Coronary artery (tissue), 2 donors: ENCODE measurements around the gene MED20.
"Not testable (repeated sequence)": the region's sequence is repeated elsewhere in the genome, so short reads cannot be mapped to it uniquely, and the experiment has no call there.

Source experiments
- DNase-seq: peaks from one replicate; pipeline ENCODE4 v3.0.0-alpha.2; 2017; ENCODE audit warnings: low spot score
- H3K27ac ChIP-seq, 2 donors: fragments of 200-600 bp; sonication (generic); one replicate each; pipeline ENCODE4 v1.5.1; 2016 to 2019
- H3K4me3 ChIP-seq: fragments of 200-600 bp; sonication (generic); 2 replicates; pipeline ENCODE4 v1.5.1; 2016; ENCODE audit warnings: mild to moderate bottlenecking, moderate library complexity
- TF ChIP-seq, protein P1 (sequence below): fragments of 200-600 bp; sonication (generic); IDR thresholded peaks from one replicate; pipeline ENCODE4 v1.5.1; 2019; ENCODE audit warnings: antibody characterized with exemption

MED20 gene

DNA sequence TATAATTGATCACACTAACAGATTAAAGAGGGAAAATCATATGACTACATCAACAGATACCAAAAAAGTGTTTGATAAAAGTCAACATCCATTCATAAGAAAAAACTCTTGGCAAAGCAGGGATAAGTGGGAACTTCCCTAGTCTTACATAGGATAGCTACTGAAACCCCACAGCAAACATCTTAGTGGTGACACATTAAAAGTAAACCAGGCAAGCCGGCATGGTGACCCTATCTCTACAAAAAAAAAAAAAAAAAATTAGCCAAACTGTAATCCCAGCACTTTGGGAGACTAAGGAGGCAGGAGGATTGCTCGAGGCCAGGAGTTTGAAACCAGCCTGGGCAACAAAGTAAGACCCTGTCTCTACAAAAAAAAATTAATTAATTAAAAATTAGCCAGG is 34.5 kb upstream of the MED20 start:
- TF ChIP-seq, protein P1, sequence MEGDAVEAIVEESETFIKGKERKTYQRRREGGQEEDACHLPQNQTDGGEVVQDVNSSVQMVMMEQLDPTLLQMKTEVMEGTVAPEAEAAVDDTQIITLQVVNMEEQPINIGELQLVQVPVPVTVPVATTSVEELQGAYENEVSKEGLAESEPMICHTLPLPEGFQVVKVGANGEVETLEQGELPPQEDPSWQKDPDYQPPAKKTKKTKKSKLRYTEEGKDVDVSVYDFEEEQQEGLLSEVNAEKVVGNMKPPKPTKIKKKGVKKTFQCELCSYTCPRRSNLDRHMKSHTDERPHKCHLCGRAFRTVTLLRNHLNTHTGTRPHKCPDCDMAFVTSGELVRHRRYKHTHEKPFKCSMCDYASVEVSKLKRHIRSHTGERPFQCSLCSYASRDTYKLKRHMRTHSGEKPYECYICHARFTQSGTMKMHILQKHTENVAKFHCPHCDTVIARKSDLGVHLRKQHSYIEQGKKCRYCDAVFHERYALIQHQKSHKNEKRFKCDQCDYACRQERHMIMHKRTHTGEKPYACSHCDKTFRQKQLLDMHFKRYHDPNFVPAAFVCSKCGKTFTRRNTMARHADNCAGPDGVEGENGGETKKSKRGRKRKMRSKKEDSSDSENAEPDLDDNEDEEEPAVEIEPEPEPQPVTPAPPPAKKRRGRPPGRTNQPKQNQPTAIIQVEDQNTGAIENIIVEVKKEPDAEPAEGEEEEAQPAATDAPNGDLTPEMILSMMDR = no peak
- DNase-seq = no peak
- Histone ChIP-seq H3K27ac (no peak overlapping the region), H3K4me3 (no peak overlapping the region)

DNA sequence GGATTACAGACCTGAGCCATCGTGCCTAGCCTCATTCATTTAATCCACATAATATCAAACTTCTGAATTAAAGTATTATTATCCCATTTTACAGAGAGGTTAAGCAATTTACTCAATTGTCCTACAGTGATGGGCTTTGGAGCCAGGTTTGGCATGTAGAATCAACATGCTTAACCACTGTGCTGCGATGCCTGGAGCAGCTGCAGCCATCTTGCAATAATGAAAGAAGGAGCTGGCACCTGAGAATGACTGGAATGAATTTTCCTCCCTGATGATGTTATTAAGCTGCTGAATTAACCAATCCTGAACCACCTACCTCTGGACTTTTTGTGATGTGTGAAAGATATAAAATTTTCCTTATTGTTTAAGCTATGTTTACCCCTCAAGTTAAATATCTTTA is 33.7 kb upstream of the MED20 start:
- no peak overlapping the region for H3K27ac ChIP-seq
- TF ChIP-seq, protein P1 = no peak
- DNase-seq = no peak
- H3K4me3 ChIP-seq = no peak overlapping the region

DNA sequence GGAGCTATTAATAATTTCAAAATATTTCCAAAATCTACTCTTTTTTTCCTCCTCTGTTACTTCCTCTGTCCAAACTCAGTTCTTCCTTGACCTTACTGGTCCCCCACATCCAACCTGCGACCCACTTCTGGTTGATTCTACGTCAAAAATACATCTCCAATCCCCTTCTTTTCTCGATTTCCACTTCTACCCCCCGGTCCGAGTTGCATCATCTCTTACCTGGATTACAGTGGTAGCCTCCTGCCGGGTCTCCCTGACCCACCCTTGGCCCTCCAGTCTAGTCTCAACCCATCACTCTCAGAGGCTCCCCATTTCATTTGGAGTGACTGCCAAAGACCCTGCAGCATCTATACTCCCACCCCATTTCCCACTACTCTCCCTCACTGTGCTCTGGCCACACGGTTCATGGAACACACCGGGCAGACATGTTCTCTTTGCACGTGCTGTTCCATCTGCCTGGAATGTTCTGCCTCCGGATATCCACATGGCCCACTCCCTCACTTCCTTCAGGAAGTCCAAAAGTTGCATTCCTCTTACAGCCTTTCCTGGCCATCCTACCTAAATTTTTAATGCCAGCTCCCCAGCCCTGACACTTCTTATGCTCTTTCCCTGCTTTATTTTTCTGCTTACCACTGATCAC is 26.8 kb upstream of the MED20 start:
- no peak for DNase-seq
- H3K4me3 ChIP-seq = no peak overlapping the region
- TF ChIP-seq, protein P1 = no peak
- no peak overlapping the region for H3K27ac ChIP-seq

DNA sequence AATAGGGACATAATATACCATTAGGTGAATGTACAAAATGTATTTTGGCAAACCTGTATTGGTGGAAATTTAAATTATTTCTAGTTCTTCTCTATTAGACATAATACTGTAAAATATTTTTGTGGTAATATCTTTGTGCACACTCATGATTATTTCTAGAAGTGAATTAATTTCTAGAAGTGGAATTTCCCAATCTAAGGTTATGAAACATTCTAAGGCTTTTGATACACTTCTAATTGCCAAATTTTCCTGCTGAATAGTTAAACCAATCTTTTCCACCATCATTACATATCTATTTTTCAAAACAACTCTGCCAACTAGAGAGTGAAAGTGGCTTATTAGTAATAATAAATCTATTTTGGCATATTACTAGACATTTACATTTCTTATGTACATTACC is 22.5 kb upstream of the MED20 start:
- DNase-seq = no peak
- TF ChIP-seq, protein P1 = no peak
- H3K4me3 ChIP-seq = no peak overlapping the region
- H3K27ac ChIP-seq = no peak overlapping the region

DNA sequence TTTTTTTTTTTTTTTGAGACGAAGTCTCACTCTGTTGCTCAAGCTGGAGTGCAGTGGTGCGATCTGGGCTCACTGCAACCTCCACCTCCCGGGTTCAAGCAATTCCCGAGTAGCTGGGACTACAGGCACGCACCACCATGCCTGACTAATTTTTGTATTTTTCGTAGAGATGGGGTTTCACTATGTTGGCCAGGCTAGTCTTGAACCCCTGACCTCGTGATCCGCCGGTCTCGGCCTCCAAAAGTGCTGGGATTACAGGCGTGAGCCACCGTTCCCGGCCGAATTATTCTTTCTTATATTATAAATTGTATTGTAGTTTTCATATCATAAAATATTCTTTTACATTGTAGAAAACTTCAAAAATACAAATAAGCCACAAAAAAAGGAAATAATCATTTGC is 21.9 kb upstream of the MED20 start:
- H3K27ac ChIP-seq, H3K4me3 ChIP-seq, DNase-seq: not testable (repeated sequence)

DNA sequence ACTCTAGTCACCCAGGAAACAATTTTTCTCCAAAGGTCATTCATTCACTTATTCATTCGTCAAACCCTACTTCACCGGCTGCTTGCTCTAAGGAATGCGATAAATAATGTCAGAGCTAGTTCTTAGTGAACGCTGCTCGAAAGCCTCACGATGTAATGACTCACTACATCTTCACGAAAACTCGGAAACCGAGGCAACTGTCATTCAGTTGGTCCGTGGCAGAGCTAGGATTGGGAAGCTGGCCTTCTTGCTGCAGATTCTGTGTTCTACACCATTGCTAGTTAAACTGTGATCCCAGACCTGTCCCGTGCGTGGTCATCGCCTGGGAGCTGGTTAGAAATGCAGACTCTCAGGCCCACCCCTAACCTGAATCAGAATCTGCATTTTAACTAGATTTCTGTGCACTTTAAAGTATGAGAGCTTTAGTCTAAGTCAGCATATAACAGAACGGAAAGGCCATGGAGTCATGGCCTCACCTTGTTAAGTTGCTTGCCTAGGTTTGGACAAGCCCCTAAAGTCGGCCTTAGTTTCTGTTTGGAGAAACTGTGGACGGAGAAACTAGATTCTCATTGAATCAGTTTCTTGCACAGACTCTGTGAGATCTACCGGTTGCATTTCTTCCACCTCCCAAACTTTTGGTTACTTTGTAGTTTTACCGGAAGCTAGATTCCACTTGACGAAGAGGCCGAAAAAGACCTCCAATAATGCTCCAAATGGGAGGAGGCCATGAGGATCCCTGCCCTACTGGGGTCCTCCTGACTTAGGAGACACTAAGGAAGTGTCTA is 21.3 kb upstream of the MED20 start:
- TF ChIP-seq, protein P1 = no peak
- no peak for DNase-seq
- H3K27ac ChIP-seq = peak overlapping the region; percentile 61 to 87
- H3K4me3 ChIP-seq = peak overlapping the region; percentile 92

DNA sequence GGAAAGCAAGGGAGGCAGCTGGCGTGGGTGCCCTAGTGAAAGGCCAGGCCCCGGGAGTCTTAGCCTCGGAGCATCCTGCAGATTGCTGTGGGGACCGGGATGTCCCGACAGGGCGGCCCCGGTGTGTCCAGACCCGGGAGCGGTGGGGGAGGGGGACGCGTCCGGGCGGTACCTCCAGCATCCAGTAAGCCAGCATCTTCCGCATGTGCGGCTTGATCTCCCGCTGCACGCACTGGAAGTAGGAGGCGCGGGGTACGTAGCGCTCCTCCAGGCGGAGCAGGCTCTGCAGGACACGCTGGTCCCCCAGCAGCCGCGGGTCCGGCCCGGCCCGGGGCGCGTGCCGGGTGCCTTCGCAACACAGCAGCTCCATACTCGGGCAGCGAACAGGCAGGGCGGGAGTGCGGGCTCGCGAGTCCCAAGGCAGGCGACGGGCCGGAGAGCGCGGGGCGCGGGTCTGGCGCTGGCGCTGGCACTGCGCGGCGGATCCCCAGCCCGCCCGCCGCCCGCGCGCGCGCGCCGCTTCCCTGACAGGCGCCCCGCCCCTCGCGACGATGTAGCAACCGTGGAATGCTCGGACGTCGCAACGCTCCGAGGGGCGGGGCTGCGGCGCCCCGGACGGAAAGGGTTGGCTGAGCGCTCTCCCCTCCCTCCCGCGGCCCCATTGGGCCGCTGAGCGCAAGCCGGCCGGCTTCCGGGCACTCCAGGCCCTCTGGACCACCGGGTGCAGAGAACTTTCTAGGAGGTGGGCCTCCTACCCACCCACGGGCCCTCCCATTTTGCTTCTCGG is 20.5 kb upstream of the MED20 start, which contains the start of gene CCND3:
Gene CCND3, minus strand, starts transcription at position 529 of the 787 bp plus-strand sequence. Its CDS starts 159 bp downstream, at position 370.
- TF ChIP-seq, protein P1 = no peak
- Histone ChIP-seq H3K27ac (peak within 1 kb of the TSS; percentile 61 to 87), H3K4me3 (peak within 1 kb of the TSS; percentile 92)
- DNase-seq = peak; percentile 90
